ENCODE data around the gene PITPNM2.

GRCh38 chr12:123151457-123152454 lies 866 bp upstream of the PITPNM2 start:
- TF ChIP-seq CTCF (IDR thresholded peaks at IDR 0.05; ENCODE audit: poor library complexity) (no peak), EZH2 (IDR thresholded peaks at IDR 0.05; ENCODE audit: borderline replicate concordance) (no peak), EZH2phosphoT487 (IDR thresholded peaks at IDR 0.05; ENCODE audit: low read depth, severe bottlenecking, unreplicated experiment) (no peak)

All from hepatocyte (in vitro differentiated cells).